Pancreas (tissue), 10 donors: ENCODE results near the gene LUC7L2. TPM values are rescaled to one million over a fixed set of nuclear protein-coding genes. Genes with fewer than 3 reads are reported as not detected.

ENCODE experiments used
- ATAC-seq, 4 donors: fragments of 200-7000 bp; cut with Tn5 transposase; one replicate each; pipeline versions ENCODE4 v1.8.0 to v1.9.1; 2020; ENCODE audit warnings: mild to moderate bottlenecking in 4 of 4, moderate library complexity in 4 of 4
- DNase-seq, 6 donors: peaks; one replicate each; pipeline ENCODE4 v3.0.0-alpha.2; 2020
- FAIRE-seq: peaks from 2 replicates; lab custom pipeline; 2012; peaks lifted over from hg19 to GRCh38; lab: Jason Lieb, UNC
- H3K27ac ChIP-seq, 4 donors: fragments of 200-600 bp; sonication (generic); 1 replicate in 3 of 4; 2 replicates in 1 of 4; pipeline versions ENCODE4 v1.5.0 to v1.8.0; 2020
- H3K27me3 ChIP-seq, 4 donors: fragments of 200-600 bp; one replicate each; pipeline ENCODE4 v1.8.0; 2021
- H3K36me3 ChIP-seq, 3 donors: fragments of 200-600 bp; sonication (generic) in 1 of 3; one replicate each; pipeline versions ENCODE4 v1.5.0 to v1.8.0; 2020 to 2021
- H3K4me1 ChIP-seq, 3 donors: fragments of 200-600 bp; one replicate each; pipeline ENCODE4 v1.8.0; 2021
- H3K4me3 ChIP-seq, 4 donors: fragments of 200-600 bp; sonication (generic) in 2 of 4; one replicate each; pipeline versions ENCODE4 v1.5.0 to v1.8.0; 2020 to 2021
- H3K9me3 ChIP-seq, 4 donors: fragments of 200-600 bp; one replicate each; pipeline ENCODE4 v1.8.0; 2021
- CTCF ChIP-seq, 4 donors: fragments of 200-600 bp; sonication (generic) in 3 of 4; IDR thresholded peaks; one replicate each; pipeline versions ENCODE4 v1.5.0 to v1.8.0; 2021; ENCODE audit warnings: antibody characterized with exemption in 4 of 4
- WGBS, 2 donors: extraction: QIAGEN DNeasy Blood & Tissue Kit; methylation state at CpG; one replicate each; pipeline ENCODE4 v1.1.7; 2013; 5-methylcytosine and 5-hydroxymethylcytosine counted together
- intact Hi-C, 3 donors: fragments of 100-400 bp; cut with DNase I; formaldehyde crosslinking; loops; one replicate each; pipeline versions ENCODE4 v1.11.1 to v1.14.2; 2022
- polyA plus RNA-seq, 2 donors: library from polyadenylated mRNA; stranded (reverse); fragments of 200-250 nt; gene quantifications; one replicate each; pipeline ENCODE4 v1.2.3, GENCODE V29; 2013
- total RNA-seq, 6 donors: library from RNA; stranded (reverse); fragmentation: NEBNext Ultra II Directional in 4 of 6; extraction: Animal tissue kit (Norgen Biotek cat#: 25700) in 4 of 6; gene quantifications; one replicate each; pipeline versions ENCODE4 v1.2.1 to v1.2.4, GENCODE V29; 2021 to 2023
- donor health status: healthy with polysubstance abuse.
- donor health status: DM: no; HTN: no; CAD: no; lungs with moderate emphysema.
- donor health status: DM: no; HTN: no; CAD: no.
- donor health status: control.
- donor health status: control.
- donor health status: Bipolar disorder and iron deficiency.
- donor health status: DM: yes; HTN: yes; CAD: no.
- donor health status: DM: no; HTN: no; CAD: no.
- donor health status: DM: no; HTN: no; CAD: no.
- donor health status: DM: yes; HTN: yes; CAD: no.

LUC7L2 gene
- total and polyA plus RNA-seq, 8 donors: 30.0 to 71.1 (median 39.2) TPM

DNA sequence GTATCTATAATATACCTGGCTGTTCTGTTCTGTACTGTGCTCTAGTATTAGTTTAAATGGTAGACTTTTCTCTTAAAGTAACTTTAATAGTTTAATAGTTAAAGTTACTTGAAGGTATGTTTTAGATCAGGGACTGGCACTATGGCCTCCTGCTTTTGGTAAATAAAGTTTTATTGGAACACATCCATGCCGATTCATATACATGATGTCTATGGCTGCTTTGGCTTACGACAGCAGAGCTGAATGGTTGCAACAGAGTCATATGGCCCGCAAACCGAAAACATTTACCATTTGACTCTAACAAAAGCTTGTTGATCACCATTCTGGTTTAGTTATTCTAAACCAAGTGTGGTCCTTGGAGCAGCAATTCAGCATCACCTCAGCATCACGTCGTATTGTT is 6.7 kb downstream of the LUC7L2 start:
- FAIRE-seq: no peak
- no peak for TF ChIP-seq CTCF (IDR thresholded peaks at IDR 0.05)
- H3K27ac ChIP-seq: no peak overlapping the region
- intact Hi-C loops: no loop called here
- no peaks in the 10 kb centered on the region for H3K9me3 ChIP-seq
- H3K4me1 ChIP-seq: peaks cover 6 to 29% (median 25%) of the 10 kb centered on the region in 3 donors
- WGBS, 2 donors: 96 to 98% methylated on average over 6 of the region's 6 CpGs
- H3K36me3 ChIP-seq: peaks cover 0 to 3% (median 0%) of the 10 kb centered on the region in 3 donors
- no peaks in the 10 kb centered on the region for H3K27me3 ChIP-seq
- no peak for DNase-seq
- no peak for ATAC-seq
- H3K4me3 ChIP-seq: no peak overlapping the region

- intact Hi-C loops: no loop called here
- no peaks in the 10 kb centered on the region for H3K27me3 ChIP-seq
- no peak for ATAC-seq
- no peak for FAIRE-seq
- no peak for DNase-seq
- peaks cover 6 to 17% (median 14%) of the 10 kb centered on the region in 3 donors for H3K4me1 ChIP-seq
- TF ChIP-seq CTCF (IDR thresholded peaks at IDR 0.05): no peak
- no peak overlapping the region for H3K4me3 ChIP-seq
- H3K9me3 ChIP-seq: no peaks in the 10 kb centered on the region
- WGBS, 2 donors: 79 to 80% methylated on average over 6 of the region's 6 CpGs
- peaks cover 0 to 3% (median 0%) of the 10 kb centered on the region in 3 donors for H3K36me3 ChIP-seq
- no peak overlapping the region for H3K27ac ChIP-seq
These were observed 7.9 kb downstream of the LUC7L2 start for GRCh38 chr7:139367438-139368155.

DNA sequence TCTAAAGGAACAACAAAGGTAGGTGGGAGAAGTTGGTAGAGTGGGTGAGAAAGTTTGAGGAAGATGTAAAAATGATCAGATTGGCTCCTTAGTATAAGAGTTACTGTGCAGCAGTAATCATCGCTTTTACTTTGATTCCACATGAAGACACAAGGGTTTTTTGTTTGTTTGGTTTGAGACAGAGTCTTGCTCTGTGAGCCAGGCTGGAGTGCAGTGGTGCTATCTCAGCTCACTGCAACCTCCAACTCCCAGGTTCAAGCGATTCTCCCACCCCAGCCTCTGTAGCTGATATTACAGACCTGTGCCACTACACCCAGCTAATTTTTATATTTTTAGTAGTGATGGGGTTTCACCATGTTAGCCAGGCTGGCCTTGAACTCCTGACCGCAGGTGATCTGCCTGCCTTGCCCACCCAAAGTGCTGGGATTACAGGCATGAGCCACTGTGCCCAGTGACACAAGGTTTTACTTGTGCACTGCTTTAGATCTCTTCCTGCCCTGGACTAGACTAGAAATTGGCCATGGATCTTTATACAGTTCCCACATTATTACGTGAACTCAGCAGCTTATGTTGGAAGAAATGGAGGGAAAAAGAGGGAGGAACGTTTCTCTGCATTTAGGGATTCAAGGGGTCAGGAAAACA is 10.7 kb downstream of the LUC7L2 start:
- intact Hi-C loops: no loop called here
- Histone ChIP-seq H3K36me3 (peaks cover 0 to 3% (median 0%) of the 10 kb centered on the region in 3 donors), H3K27me3 (no peaks in the 10 kb centered on the region), H3K9me3 (no peaks in the 10 kb centered on the region), H3K27ac (no peak overlapping the region), H3K4me3 (no peak overlapping the region), H3K4me1 (peaks cover 6 to 22% (median 19%) of the 10 kb centered on the region in 3 donors)
- no peak for TF ChIP-seq CTCF (IDR thresholded peaks at IDR 0.05)
- 58 to 66% methylated on average over 5 of the region's 5 CpGs for WGBS, 2 donors
- DNase-seq (no peak), ATAC-seq (no peak), FAIRE-seq (no peak)

DNA sequence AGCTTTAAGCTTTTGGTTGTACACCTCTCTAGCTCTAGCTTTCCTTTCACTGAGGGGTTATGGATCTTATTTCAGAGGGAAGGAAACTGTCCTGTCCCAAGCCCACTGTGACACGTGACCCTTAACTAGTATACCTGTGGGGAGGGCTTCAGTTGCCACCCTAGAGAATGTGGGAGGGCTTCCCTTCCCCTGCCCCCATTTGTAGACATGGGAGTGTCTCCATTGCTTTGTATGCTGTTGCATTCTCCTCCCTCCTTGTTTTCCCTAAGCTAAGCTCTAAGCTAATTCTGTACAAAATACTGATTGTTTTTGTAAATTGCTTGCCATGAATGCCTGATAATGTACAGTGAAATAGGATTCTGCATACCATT is 11.2 kb downstream of the LUC7L2 start:
- 83 to 90% methylated on average over 1 of the region's 1 CpG for WGBS, 2 donors

More for the DNA sequence above, 11.2 kb downstream of the LUC7L2 start:
- Histone ChIP-seq H3K27me3 (no peaks in the 10 kb centered on the region), H3K27ac (no peak overlapping the region), H3K4me3 (no peak overlapping the region), H3K4me1 (peaks cover 6 to 22% (median 19%) of the 10 kb centered on the region in 3 donors), H3K36me3 (peaks cover 0 to 3% (median 0%) of the 10 kb centered on the region in 3 donors), H3K9me3 (no peaks in the 10 kb centered on the region)
- intact Hi-C loops: no loop called here
- ATAC-seq (no peak), DNase-seq (no peak), FAIRE-seq (no peak)
- TF ChIP-seq CTCF (IDR thresholded peaks at IDR 0.05): no peak
